ENCODE measurements around the gene GPC3. TPM values are rescaled to one million over a fixed set of nuclear protein-coding genes. Genes with fewer than 3 reads are reported as not detected.

GPC3 gene
- total RNA-seq, 1 donor from 2014 or later = 4.2 TPM

GRCh38 chrX:133574716-133575115, 410.7 kb downstream of the GPC3 start:
- DNase-seq = no peak
- no peaks in the 10 kb centered on the region for H3K9me3 Mint-ChIP-seq (ENCODE audit: unreplicated experiment)
- H3K4me1 Mint-ChIP-seq (ENCODE audit: low read depth, unreplicated experiment) = no peaks in the 10 kb centered on the region
- no peaks in the 10 kb centered on the region for H3K36me3 Mint-ChIP-seq (ENCODE audit: unreplicated experiment)
- H3K27ac Mint-ChIP-seq (ENCODE audit: unreplicated experiment) = no peak overlapping the region
- no peaks in the 10 kb centered on the region for H3K27me3 Mint-ChIP-seq (ENCODE audit: unreplicated experiment)
- H3K4me3 Mint-ChIP-seq (ENCODE audit: unreplicated experiment) = no peak overlapping the region
- no peak for TF ChIP-seq CTCF (IDR thresholded peaks at IDR 0.05; ENCODE audit: partially characterized antibody, unreplicated experiment)

GRCh38 chrX:133570549-133570948, 414.8 kb downstream of the GPC3 start:
- H3K4me3 Mint-ChIP-seq (ENCODE audit: unreplicated experiment) = no peak overlapping the region
- peaks cover 2% of the 10 kb centered on the region for H3K9me3 Mint-ChIP-seq (ENCODE audit: unreplicated experiment)
- no peaks in the 10 kb centered on the region for H3K36me3 Mint-ChIP-seq (ENCODE audit: unreplicated experiment)

GRCh38 chrX:133569217-133569616, 416.2 kb downstream of the GPC3 start:
- Mint-ChIP-seq H3K4me3 (ENCODE audit: unreplicated experiment) (no peak overlapping the region), H3K27ac (ENCODE audit: unreplicated experiment) (no peak overlapping the region), H3K4me1 (ENCODE audit: low read depth, unreplicated experiment) (no peaks in the 10 kb centered on the region), H3K9me3 (ENCODE audit: unreplicated experiment) (peaks cover 2% of the 10 kb centered on the region), H3K36me3 (ENCODE audit: unreplicated experiment) (no peaks in the 10 kb centered on the region), H3K27me3 (ENCODE audit: unreplicated experiment) (no peaks in the 10 kb centered on the region)
- DNase-seq = no peak
- no peak for TF ChIP-seq CTCF (IDR thresholded peaks at IDR 0.05; ENCODE audit: partially characterized antibody, unreplicated experiment)

More at GRCh38 chrX:133570549-133570948, 414.8 kb downstream of the GPC3 start:
- Mint-ChIP-seq H3K27ac (ENCODE audit: unreplicated experiment) (no peak overlapping the region), H3K27me3 (ENCODE audit: unreplicated experiment) (no peaks in the 10 kb centered on the region), H3K4me1 (ENCODE audit: low read depth, unreplicated experiment) (no peaks in the 10 kb centered on the region)
- TF ChIP-seq CTCF (IDR thresholded peaks at IDR 0.05; ENCODE audit: partially characterized antibody, unreplicated experiment) = no peak
- no peak for DNase-seq

GRCh38 chrX:133568109-133568508, 417.3 kb downstream of the GPC3 start:
- DNase-seq = no peak
- H3K36me3 Mint-ChIP-seq (ENCODE audit: unreplicated experiment) = no peaks in the 10 kb centered on the region
- H3K4me3 Mint-ChIP-seq (ENCODE audit: unreplicated experiment) = no peak overlapping the region
- peaks cover 2% of the 10 kb centered on the region for H3K9me3 Mint-ChIP-seq (ENCODE audit: unreplicated experiment)
- TF ChIP-seq CTCF (IDR thresholded peaks at IDR 0.05; ENCODE audit: partially characterized antibody, unreplicated experiment) = no peak
- no peaks in the 10 kb centered on the region for H3K27me3 Mint-ChIP-seq (ENCODE audit: unreplicated experiment)
- no peaks in the 10 kb centered on the region for H3K4me1 Mint-ChIP-seq (ENCODE audit: low read depth, unreplicated experiment)
- H3K27ac Mint-ChIP-seq (ENCODE audit: unreplicated experiment) = no peak overlapping the region

- no peak for TF ChIP-seq CTCF (IDR thresholded peaks at IDR 0.05; ENCODE audit: partially characterized antibody, unreplicated experiment)
- H3K27me3 Mint-ChIP-seq (ENCODE audit: unreplicated experiment) = no peaks in the 10 kb centered on the region
- no peak overlapping the region for H3K27ac Mint-ChIP-seq (ENCODE audit: unreplicated experiment)
- H3K9me3 Mint-ChIP-seq (ENCODE audit: unreplicated experiment) = peaks cover 2% of the 10 kb centered on the region
- H3K36me3 Mint-ChIP-seq (ENCODE audit: unreplicated experiment) = no peaks in the 10 kb centered on the region
- H3K4me3 Mint-ChIP-seq (ENCODE audit: unreplicated experiment) = no peak overlapping the region
- no peak for DNase-seq
- no peaks in the 10 kb centered on the region for H3K4me1 Mint-ChIP-seq (ENCODE audit: low read depth, unreplicated experiment)
These were observed 418.5 kb downstream of the GPC3 start for GRCh38 chrX:133566876-133567275.

Measured in glutamatergic neuron (in vitro differentiated cells).